Natural killer cell treated with Interleukin-12 subunit alpha and Interleukin-12 subunit beta and Interleukin-15 and Interleukin-18, amount 100 ng/mL, for 72 hours (primary cell): ENCODE results near the gene SARS1. TPM values are rescaled to one million over a fixed set of nuclear protein-coding genes. Genes with fewer than 3 reads are reported as not detected.

Source experiments
- ATAC-seq, 2 donors: fragments of 150-1000 bp; cut with Tn5 transposase in 1 of 2; sonication (Bioruptor Pico), chemical (Tn5 transposase) in 1 of 2; 2 replicates each; pipeline ENCODE4 v1.10.0; 2021
- DNase-seq: peaks from one replicate; pipeline ENCODE4 v3.0.0; 2022; ENCODE audit warnings: low spot score
- H3K27ac Mint-ChIP-seq, 2 donors: 1 replicate in 1 of 2; 2 replicates in 1 of 2; pipeline ENCODE4 v1.8.0; 2022; ENCODE audit warnings: mixed read lengths in 2 of 2, mild to moderate bottlenecking in 1 of 2, moderate library complexity in 1 of 2
- H3K27me3 Mint-ChIP-seq, 2 donors: 1 replicate in 1 of 2; 2 replicates in 1 of 2; pipeline ENCODE4 v1.8.0; 2022; ENCODE audit warnings: mixed read lengths in 2 of 2
- H3K36me3 Mint-ChIP-seq: one replicate; pipeline ENCODE4 v1.8.0; 2022; ENCODE audit warnings: mixed read lengths
- H3K4me1 Mint-ChIP-seq, 2 donors: 1 replicate in 1 of 2; 2 replicates in 1 of 2; pipeline ENCODE4 v1.8.0; 2022; ENCODE audit warnings: low read depth in 2 of 2, mixed read lengths in 2 of 2, mild to moderate bottlenecking in 1 of 2
- H3K4me3 Mint-ChIP-seq: one replicate; pipeline ENCODE4 v1.8.0; 2022; ENCODE audit warnings: mixed read lengths
- H3K9me3 Mint-ChIP-seq: 2 replicates; pipeline ENCODE4 v1.8.0; 2022; ENCODE audit warnings: mixed read lengths
- total RNA-seq, 2 donors: library from RNA; stranded (reverse); gene quantifications; one replicate each; pipeline ENCODE4 v1.2.3, GENCODE V29; 2022

Gene SARS1
- total RNA-seq, 2 donors from 2014 or later = 178 to 205 TPM

- no peak overlapping the region for H3K27ac Mint-ChIP-seq
- peaks cover 10 to 23% of the 10 kb centered on the region in 2 donors for H3K4me1 Mint-ChIP-seq
- no peaks in the 10 kb centered on the region for H3K36me3 Mint-ChIP-seq
- no peaks in the 10 kb centered on the region for H3K27me3 Mint-ChIP-seq
- no peak overlapping the region for H3K4me3 Mint-ChIP-seq
- no peaks in the 10 kb centered on the region for H3K9me3 Mint-ChIP-seq
- no peak for DNase-seq
- ATAC-seq = no peak
These were observed 39.4 kb downstream of the SARS1 start for GRCh38 chr1:109252893-109253802.

- peaks cover 8 to 21% of the 10 kb centered on the region in 2 donors for H3K4me1 Mint-ChIP-seq
- H3K9me3 Mint-ChIP-seq = no peaks in the 10 kb centered on the region
- H3K27ac Mint-ChIP-seq = no peak overlapping the region
- H3K27me3 Mint-ChIP-seq = no peaks in the 10 kb centered on the region
- no peaks in the 10 kb centered on the region for H3K36me3 Mint-ChIP-seq
- ATAC-seq (no peak), DNase-seq (no peak)
- H3K4me3 Mint-ChIP-seq = no peak overlapping the region
These were observed 40.3 kb downstream of the SARS1 start for GRCh38 chr1:109253803-109254620.

GRCh38 chr1:109254621-109255096, 40.9 kb downstream of the SARS1 start:
- H3K4me1 Mint-ChIP-seq = peaks cover 5 to 18% of the 10 kb centered on the region in 2 donors
- H3K9me3 Mint-ChIP-seq = no peaks in the 10 kb centered on the region
- H3K27me3 Mint-ChIP-seq = no peaks in the 10 kb centered on the region
- no peak overlapping the region for H3K27ac Mint-ChIP-seq
- DNase-seq = no peak
- H3K4me3 Mint-ChIP-seq = no peak overlapping the region
- no peak for ATAC-seq
- no peaks in the 10 kb centered on the region for H3K36me3 Mint-ChIP-seq

- Mint-ChIP-seq H3K4me1 (peaks cover 5 to 18% of the 10 kb centered on the region in 2 donors), H3K36me3 (no peaks in the 10 kb centered on the region), H3K4me3 (no peak overlapping the region), H3K27me3 (no peaks in the 10 kb centered on the region), H3K9me3 (no peaks in the 10 kb centered on the region), H3K27ac (no peak overlapping the region)
- ATAC-seq = no peak
- DNase-seq = no peak
These were observed 41.5 kb downstream of the SARS1 start for GRCh38 chr1:109255097-109255651.

- Mint-ChIP-seq H3K36me3 (no peaks in the 10 kb centered on the region), H3K4me3 (no peak overlapping the region), H3K27ac (no peak overlapping the region), H3K9me3 (no peaks in the 10 kb centered on the region), H3K4me1 (peaks cover 5 to 17% of the 10 kb centered on the region in 2 donors), H3K27me3 (no peaks in the 10 kb centered on the region)
- DNase-seq (no peak), ATAC-seq (no peak)
These were observed 42.0 kb downstream of the SARS1 start for GRCh38 chr1:109255678-109256077.

GRCh38 chr1:109256085-109256484, 42.4 kb downstream of the SARS1 start:
- peaks cover 5 to 16% of the 10 kb centered on the region in 2 donors for H3K4me1 Mint-ChIP-seq
- no peaks in the 10 kb centered on the region for H3K9me3 Mint-ChIP-seq
- no peak for DNase-seq
- no peaks in the 10 kb centered on the region for H3K36me3 Mint-ChIP-seq
- H3K27ac Mint-ChIP-seq = no peak overlapping the region
- H3K27me3 Mint-ChIP-seq = no peaks in the 10 kb centered on the region
- ATAC-seq = no peak
- no peak overlapping the region for H3K4me3 Mint-ChIP-seq

- Mint-ChIP-seq H3K4me3 (no peak overlapping the region), H3K4me1 (peaks cover 5 to 11% of the 10 kb centered on the region in 2 donors), H3K9me3 (no peaks in the 10 kb centered on the region), H3K27me3 (no peaks in the 10 kb centered on the region), H3K36me3 (no peaks in the 10 kb centered on the region), H3K27ac (no peak overlapping the region)
- no peak for DNase-seq
- no peak for ATAC-seq
These were observed 43.4 kb downstream of the SARS1 start for GRCh38 chr1:109256971-109257681.

GRCh38 chr1:109257682-109258421, 44.1 kb downstream of the SARS1 start:
- Mint-ChIP-seq H3K9me3 (no peaks in the 10 kb centered on the region), H3K27me3 (no peaks in the 10 kb centered on the region), H3K36me3 (no peaks in the 10 kb centered on the region), H3K27ac (no peak overlapping the region), H3K4me3 (no peak overlapping the region), H3K4me1 (peaks cover 5 to 7% of the 10 kb centered on the region in 2 donors)
- ATAC-seq (no peak), DNase-seq (no peak)

GRCh38 chr1:109258481-109259466, 45.1 kb downstream of the SARS1 start:
- no peaks in the 10 kb centered on the region for H3K36me3 Mint-ChIP-seq
- no peaks in the 10 kb centered on the region for H3K9me3 Mint-ChIP-seq
- no peak for ATAC-seq
- no peak overlapping the region for H3K4me3 Mint-ChIP-seq
- peaks cover 5 to 7% of the 10 kb centered on the region in 2 donors for H3K4me1 Mint-ChIP-seq
- no peaks in the 10 kb centered on the region for H3K27me3 Mint-ChIP-seq
- H3K27ac Mint-ChIP-seq = no peak overlapping the region
- no peak for DNase-seq

- Mint-ChIP-seq H3K4me3 (no peak overlapping the region), H3K36me3 (no peaks in the 10 kb centered on the region), H3K27me3 (no peaks in the 10 kb centered on the region), H3K27ac (no peak overlapping the region), H3K9me3 (no peaks in the 10 kb centered on the region), H3K4me1 (peaks cover 5 to 8% of the 10 kb centered on the region in 2 donors)
- DNase-seq (no peak), ATAC-seq (no peak)
These were observed 46.2 kb downstream of the SARS1 start for GRCh38 chr1:109259674-109260557.

GRCh38 chr1:109261006-109261405, 47.3 kb downstream of the SARS1 start:
- peaks cover 0 to 8% of the 10 kb centered on the region in 2 donors for H3K4me1 Mint-ChIP-seq
- no peak overlapping the region for H3K27ac Mint-ChIP-seq
- H3K9me3 Mint-ChIP-seq = no peaks in the 10 kb centered on the region
- DNase-seq (no peak), ATAC-seq (no peak)
- no peaks in the 10 kb centered on the region for H3K27me3 Mint-ChIP-seq
- H3K36me3 Mint-ChIP-seq = no peaks in the 10 kb centered on the region
- no peak overlapping the region for H3K4me3 Mint-ChIP-seq
